ENCODE measurements around the gene CDK19.

DNA sequence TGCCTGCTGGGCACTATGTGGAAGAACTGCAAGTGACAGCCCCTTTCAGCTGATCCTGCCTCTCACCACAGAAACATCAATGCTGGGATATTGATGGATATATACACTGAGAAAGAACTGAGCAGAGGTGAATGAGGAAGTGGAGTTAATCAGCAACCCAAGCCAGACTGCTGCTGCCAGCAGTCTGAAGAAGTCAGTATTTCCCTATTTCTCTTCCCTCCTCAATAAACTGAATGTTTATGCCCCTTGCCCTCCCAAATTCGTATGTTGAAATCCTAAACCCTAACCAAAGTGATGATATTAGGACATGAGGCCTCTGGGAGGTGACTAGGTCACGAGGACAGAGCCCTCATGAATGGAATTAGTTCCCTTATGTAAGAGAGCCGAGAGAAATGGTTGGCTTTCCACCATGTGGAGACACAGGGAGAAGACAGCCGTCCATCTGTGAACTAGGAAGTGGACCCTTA, 76.3 kb downstream of the CDK19 start:
- no peak for TF ChIP-seq JUN (CRISPR knock-in tag; IDR thresholded peaks at IDR 0.05)
- TF ChIP-seq, protein P1, sequence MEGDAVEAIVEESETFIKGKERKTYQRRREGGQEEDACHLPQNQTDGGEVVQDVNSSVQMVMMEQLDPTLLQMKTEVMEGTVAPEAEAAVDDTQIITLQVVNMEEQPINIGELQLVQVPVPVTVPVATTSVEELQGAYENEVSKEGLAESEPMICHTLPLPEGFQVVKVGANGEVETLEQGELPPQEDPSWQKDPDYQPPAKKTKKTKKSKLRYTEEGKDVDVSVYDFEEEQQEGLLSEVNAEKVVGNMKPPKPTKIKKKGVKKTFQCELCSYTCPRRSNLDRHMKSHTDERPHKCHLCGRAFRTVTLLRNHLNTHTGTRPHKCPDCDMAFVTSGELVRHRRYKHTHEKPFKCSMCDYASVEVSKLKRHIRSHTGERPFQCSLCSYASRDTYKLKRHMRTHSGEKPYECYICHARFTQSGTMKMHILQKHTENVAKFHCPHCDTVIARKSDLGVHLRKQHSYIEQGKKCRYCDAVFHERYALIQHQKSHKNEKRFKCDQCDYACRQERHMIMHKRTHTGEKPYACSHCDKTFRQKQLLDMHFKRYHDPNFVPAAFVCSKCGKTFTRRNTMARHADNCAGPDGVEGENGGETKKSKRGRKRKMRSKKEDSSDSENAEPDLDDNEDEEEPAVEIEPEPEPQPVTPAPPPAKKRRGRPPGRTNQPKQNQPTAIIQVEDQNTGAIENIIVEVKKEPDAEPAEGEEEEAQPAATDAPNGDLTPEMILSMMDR (IDR thresholded peaks at IDR 0.05), result no peak
- no peak for TF ChIP-seq ZNF512 (CRISPR knock-in tag; IDR thresholded peaks at IDR 0.05; ENCODE audit: borderline replicate concordance)
- TF ChIP-seq SP1 (CRISPR knock-in tag; conservative IDR thresholded peaks at IDR 0.05), result no peak
- TF ChIP-seq, protein P2, sequence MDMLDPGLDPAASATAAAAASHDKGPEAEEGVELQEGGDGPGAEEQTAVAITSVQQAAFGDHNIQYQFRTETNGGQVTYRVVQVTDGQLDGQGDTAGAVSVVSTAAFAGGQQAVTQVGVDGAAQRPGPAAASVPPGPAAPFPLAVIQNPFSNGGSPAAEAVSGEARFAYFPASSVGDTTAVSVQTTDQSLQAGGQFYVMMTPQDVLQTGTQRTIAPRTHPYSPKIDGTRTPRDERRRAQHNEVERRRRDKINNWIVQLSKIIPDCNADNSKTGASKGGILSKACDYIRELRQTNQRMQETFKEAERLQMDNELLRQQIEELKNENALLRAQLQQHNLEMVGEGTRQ (CRISPR knock-in tag; IDR thresholded peaks at IDR 0.05), result no peak
- TF ChIP-seq NR2C2 (CRISPR knock-in tag; IDR thresholded peaks at IDR 0.05), result no peak
- no peak for TF ChIP-seq MXD4 (CRISPR knock-in tag; IDR thresholded peaks at IDR 0.05; ENCODE audit: borderline replicate concordance)
- TF ChIP-seq, protein P3, sequence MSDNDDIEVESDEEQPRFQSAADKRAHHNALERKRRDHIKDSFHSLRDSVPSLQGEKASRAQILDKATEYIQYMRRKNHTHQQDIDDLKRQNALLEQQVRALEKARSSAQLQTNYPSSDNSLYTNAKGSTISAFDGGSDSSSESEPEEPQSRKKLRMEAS (CRISPR knock-in tag; IDR thresholded peaks at IDR 0.05), result no peak
- no peak for TF ChIP-seq HMGA2 (CRISPR knock-in tag; IDR thresholded peaks at IDR 0.05)
- TF ChIP-seq FOXJ3 (CRISPR knock-in tag; IDR thresholded peaks at IDR 0.05; ENCODE audit: borderline replicate concordance), result no peak
- no peak for TF ChIP-seq ZNF423 (CRISPR knock-in tag; IDR thresholded peaks at IDR 0.05)
- TF ChIP-seq CREB1 (CRISPR knock-in tag; IDR thresholded peaks at IDR 0.05), result no peak

All from WTC11 (cell line).